ENCODE results near the gene SMG5.

The SMG5 gene

DNA sequence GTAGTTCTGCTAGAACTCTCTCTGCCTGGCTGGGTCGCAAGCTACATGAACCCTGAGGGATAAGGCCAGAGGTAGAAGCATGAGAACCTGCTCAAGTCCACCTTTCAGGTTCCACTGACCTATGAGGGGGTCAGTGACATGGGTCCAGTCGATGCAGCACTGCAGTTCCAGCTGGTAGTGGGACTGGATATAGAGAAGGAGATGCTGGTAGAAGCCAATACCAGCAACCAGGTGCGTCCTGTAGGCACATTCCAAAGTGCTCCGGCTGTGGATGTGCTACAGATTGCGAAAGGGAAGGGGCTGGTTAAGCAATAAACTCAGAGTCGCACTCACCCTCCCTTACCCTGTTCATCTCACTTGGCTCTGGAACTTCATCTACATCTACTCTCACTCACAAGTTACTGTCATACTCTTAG lies 5.7 kb downstream of the SMG5 start:
- DNase-seq, result no peak

DNA sequence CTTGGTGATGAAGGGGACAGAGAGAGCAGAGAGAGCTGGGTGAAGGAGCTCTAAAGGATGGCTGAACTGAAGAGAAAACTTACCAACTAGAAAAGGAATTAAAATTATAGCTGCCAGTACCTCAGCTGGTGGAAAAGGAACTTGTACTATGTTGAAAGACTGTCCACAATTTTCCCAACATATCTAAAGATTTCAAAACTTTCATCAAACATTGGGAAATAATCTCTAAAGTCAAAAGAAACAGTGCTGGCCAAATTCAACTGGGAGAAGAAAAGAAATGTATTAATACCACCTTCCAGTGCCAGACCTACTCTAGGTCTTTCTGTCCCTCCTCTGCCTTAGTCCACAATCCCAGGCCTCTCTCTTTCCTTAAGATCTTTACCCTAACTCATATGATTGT lies 6.1 kb downstream of the SMG5 start:
- no peak for DNase-seq

DNA sequence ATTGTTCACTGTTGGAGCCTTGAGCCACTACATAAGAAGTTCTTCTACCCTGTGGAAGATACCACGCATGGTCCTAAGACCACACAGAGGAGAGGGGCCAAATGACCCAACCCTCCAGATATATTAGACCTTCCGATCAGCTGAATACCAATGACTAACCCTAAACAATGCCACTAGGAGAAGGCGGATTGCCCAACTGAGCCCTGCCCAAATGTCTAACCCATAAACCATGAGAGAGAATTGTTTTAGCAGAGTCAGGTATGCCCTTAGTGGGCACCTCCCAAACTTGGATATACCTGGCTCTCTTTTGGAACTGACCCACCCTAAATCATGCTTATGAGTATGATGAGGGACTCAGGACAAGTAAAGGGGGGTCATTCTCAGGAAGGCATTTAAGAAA lies 12.3 kb downstream of the SMG5 start:
- DNase-seq, result no peak

DNA sequence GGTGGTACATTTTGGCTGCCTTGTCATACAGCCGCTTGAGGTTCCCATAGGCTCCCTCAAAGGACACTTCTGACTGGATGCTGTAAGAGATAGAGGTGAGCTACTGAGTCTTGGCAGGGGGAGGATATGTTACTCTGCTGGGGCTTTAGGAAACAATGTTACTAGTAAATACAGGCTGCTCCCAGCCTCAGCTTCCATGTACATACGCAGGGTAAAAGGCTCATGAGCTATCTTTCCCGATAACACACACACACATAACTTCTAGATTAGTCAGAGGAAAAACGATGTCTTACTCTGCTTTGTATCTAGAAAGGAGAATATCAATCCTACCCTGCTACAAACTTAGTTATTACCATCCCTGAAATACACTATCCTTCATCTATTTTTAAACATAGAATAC lies 14.3 kb downstream of the SMG5 start:
- DNase-seq, result no peak

DNA sequence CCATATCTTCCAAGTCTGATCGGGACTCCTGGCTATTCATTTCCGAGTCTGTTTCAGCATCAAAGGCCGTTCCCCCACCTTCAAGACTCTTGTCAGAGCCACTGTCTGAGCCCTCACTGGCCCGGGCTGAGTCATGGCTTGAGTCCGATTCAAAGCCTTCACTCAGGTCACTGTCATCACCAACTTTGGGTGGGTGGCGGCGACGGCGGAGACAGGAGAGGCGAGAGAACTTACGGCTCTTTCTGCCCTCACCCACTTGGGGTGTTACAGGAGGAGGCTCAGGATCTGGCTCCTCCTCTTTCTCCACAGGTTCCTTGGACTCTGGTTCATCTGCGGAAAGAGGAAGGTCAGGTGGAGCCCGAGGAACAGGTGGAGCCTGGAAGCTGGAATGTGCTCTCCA lies 16.6 kb downstream of the SMG5 start:
- no peak for DNase-seq

DNA sequence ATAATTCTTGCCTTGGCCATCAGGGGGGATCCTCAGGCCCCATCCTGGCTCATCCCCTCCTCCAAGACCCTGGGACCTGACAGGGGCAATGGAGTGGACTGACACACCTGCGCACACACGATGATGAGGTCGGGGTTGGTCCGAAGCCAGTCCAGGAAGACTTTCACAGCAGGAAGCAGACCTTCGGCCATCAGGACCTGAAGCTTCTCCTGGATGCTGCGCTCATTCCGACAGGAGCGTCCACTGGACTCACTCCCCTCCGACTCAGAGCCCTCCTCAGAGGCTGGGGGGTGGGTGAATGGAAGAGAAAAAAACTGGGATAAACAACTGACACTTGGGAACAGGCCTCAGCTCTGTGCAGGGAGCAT lies 19.4 kb downstream of the SMG5 start:
- no peak for DNase-seq

DNA sequence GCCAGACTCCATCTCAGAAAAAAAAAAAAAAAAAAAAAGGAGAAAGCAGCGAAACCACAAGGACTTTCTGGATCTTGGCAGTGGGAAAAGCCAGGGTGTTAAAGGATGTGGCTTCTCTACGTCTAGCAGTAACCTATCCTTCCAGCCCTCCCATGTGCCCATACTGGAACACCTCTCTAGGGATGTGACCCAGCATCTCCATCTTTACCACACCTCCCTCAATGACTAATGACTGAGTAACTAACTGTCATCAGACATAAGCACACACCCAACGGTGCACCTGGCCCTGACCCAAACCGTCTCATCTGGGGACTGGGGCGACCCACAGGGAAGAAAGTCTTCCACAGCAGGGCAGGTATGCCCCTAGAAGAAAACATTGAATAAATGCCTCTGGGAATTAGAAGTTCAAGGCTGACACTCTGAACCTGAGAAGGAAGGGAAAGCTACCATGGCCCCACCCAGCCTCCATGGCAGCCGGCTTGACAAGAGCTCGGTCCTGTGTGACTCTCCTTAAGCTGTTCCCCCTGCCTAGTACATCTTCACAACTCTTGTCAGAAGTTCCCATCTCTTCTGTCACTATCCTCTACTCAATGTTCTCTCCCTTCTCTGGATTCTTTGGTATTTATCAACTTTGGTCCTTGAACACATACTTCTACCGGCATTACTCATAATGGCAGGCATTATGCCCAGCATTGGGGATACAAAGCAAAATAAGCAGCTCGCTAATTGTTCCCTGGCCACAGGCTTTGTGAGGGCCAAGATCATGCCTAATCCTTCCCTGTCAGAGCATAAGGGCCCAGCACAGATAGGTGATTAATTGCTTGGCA lies 20.0 kb downstream of the SMG5 start:
- DNase-seq, result no peak

DNA sequence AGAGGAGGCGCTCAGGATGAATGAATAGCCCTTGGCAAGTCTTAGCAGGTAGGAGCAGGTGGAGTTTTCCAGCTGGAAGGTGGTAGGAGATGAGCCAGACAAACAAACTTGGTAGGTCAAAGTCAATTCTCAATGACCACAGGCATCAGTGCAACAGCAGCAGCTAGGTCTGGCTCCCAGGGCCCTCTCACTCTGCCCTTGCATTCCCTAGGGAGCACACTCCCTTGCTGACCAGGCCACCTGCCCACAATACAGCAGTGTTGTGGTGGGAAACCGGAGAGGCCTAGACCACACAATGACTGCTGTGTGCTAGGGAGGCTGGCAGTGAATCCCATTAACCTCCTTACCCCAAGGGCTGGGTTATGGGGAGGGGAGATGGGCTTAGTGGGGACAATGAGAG lies 21.7 kb downstream of the SMG5 start:
- no peak for DNase-seq

DNA sequence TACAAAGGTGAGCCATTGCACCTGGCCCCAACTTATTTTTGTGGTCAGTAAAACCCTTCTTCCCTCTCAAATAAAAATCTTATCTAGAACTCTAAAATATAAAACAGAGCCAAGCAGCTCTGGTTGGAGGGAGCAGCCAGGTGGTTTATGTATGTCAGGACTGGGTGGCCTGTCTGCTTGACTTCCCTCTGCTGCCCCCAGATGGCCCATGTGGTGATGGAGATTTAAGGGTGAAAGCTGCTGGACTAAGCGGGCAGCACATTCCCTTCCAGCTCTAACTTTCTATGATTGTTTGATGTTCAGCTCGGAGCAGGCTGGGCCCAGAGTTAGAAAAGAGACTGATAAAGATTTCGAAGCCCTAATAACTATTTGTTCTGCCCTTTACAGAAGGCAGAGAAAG lies 22.8 kb downstream of the SMG5 start:
- no peak for DNase-seq

DNA sequence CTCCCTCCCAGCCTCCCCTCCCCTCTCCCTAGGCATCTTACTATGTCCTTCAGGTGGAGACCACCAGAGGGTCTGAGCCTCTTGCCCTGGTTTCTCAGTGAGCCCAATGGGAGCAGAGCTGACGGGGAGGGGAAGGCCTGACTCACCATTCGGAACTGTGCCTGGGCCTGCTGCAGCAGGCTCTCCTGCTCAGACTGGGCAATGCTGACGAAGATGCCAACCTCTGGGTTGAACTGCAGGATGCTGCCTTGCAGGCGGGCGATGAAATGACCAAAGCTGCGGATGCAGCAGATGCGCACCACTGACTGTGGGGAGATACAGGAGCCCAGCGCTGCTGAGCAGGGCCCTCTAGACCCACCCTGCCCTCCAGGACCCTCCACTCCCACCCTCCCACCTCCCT lies 23.8 kb downstream of the SMG5 start:
- DNase-seq, result no peak

DNA sequence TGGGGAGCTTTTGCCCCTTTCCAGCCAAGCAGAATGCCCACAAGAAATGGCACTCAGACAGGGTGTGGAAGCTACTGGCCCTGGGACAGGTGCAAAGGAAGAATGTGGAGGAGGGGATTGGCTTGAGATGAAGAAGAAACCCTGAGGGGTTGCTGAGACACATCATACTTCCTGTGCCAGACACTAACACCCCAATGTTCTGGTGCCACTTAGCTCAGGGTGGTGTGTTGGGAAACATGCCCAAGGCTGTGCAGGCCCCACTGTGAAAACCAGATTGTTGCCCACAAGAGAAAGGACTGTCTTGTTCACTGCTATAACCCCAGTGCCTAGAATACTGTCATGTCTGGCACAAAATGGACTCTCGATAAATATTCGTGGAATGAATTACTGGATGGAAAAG lies 24.9 kb downstream of the SMG5 start:
- DNase-seq, result no peak

DNA sequence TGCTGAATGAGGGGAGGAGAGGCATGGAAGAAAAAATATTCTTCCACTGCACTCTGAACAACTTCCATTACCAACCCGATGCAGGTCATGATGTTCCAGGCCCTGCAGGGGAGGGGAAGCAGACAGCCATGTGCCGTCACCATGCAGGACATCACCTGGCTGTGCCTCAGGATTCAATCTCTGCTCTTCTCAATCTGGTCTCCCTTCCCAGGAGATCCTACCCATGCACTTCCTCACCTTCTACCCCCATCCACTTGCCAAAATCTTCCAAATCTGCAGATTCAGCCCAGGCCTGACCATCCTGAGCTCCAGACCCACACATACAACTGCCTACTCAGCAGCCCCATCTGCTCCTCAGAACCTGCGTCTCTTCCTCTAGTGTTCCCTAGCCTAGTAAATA lies 29.0 kb downstream of the SMG5 start:
- DNase-seq, result no peak

DNA sequence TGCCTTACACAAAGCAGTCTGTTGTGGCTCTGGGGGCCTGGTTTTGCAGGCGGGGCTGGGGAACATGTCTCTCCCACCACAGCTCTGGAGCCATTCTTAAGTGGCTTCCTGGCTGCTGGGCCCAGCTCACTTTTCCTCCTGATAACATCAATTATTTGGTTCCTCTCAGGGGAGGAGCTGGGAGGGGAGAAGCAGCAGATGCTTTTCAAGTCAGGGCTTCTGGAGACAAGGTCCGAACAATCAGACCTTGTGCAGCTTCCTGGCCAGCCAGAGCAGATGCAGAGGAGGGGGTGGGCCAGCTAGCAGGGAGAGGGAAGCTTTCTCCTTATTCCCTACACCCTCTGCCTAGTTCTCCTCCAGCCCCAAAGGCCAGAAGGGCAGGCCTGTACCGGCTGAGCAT lies 31.1 kb downstream of the SMG5 start:
- DNase-seq, result no peak

DNA sequence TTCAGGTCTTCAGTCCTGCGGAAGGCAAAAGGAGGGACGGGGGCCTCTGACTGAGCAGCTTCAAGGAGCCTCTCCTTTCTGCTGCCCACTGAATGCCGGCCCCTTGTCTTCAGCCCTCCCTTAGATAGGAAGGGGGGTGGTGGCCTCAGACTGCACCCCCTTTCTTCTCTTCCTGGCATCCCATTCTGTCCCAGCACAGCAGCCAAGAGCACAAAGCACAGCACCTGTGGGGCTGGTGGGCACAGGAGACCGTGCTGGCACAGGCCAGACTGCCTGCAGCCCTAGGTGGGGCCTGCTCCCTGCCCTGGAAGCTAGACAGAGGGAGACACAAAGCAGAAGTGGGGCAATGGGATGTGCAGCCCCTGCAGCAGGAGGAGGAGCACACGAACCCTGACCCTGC lies 33.0 kb downstream of the SMG5 start:
- DNase-seq, result no peak

DNA sequence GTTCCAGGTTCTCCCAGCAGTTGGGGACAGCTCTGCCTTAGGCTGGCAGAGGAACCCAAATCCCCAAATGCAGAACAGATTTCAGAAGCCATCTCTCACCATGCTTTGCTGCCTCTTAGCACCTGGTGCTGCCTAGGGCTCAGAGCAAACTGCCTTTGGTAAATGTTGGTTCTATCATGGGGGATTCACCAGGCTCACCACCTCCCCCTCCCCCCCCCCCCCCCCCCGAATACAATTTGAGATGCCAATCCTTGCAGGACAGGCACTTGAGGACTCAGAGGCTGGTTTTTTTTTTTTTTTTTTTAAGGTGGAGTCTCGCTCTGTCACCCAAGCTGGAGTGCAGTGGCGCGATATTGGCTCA lies 34.3 kb downstream of the SMG5 start:
- DNase-seq, result no peak

DNA sequence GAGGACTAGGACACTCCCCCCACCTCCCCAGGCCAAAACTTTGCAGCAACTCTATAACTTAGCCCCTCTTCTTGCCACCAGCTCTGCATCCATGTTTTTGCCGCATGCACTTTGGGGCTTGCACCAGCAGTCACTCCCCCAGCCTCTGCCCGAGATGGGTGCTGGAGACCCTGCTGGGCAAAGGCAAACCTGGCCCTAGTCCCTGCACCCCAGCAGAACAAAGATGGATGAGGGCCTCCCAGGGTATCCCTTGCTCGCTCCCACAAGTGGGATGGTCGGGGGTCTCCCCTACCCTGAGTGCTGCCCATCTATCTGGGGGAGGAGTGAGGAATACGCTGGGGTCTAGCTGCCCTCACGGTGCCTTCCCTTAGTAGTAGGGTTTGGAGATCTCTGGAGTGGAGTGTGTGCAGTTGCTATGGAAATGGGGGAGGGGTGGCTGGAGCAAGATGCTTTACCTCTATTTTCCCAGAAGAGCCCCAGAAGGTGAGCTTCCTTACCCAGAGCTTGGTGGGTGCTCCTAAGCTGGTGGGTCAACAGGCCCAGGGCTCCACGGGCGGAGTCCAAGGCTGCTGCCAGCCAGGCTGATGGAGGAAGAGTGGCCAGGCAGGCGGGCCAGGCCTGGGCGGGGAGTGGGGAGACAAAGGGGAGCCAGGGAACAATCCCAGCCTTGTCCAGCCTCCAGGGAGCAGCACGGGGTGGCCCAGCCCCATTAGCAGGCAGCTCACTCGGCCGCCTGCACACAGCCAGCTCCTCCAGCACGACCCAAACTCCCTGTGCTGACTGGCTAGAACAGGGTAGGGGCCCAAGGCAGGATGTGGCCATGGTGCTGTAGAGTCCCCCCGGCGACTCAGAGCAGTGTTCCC lies 34.9 kb downstream of the SMG5 start, which contains the start of gene PAQR6:
Gene PAQR6 (minus strand): TSS at position 597 of the 863 bp plus-strand sequence. CDS start 1,325 bp downstream, outside the sequence.
- DNase-seq, result peak; percentile 65

DNA sequence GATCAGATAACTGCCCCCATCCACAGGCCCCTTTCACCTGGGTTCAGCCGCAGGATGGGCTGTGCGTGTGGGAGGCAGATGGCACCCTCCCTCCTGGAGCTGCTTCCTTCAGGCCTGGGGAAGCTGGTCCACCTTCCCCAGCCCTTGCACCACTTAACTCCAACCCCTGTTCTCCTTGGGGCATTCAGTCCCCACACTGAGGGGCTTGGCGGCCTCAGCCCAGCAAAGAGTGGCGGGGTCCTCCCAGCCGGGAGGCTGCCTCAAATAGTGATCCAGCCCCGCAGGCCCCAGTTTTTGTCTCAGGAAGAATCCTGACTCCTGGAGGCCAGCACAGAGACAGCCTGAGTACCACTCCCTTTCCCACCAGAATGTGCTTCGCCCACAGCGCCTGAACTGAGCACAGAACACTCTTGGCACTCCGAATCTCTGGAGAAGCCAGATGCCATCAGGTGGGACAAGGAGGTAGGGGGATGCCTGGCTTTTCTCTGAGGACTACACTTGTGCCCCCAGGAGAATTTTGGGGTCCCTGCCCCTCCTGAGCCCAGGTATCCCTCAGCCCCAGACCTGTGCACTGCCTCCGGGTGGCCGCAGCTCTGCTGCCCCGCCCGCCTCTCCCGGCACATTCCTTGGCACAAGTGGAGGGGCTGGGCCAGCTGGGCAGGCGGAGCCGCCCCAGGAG lies 35.7 kb downstream of the SMG5 start:
- DNase-seq, result peak; percentile 62

DNA sequence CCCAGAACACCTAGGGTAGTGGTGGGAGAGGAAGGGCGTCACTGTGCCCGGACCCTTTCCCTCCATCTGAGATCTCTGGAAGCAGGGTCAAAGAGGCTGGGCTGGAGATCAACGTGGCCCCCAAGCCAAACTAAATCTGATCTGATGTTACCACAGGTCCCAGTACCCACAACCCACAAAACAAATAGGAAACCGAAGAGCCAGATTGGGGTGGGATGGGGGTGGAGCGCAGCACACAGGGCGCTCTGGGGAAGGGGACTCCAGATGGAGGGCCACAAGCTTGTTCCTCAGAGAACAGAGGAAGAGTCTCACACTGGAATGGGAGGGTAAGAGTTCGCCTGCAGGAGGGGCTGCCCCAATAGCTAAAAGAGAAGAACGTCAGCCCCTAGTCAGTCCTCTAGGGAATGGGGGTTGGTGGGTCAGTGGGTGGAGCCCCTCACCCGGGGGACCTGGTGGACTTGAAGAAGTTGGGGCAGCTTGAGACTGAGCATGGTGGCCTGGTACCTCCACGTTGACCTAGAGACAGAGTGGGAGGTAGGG lies 36.3 kb downstream of the SMG5 start:
- DNase-seq, result peak; percentile 63

DNA sequence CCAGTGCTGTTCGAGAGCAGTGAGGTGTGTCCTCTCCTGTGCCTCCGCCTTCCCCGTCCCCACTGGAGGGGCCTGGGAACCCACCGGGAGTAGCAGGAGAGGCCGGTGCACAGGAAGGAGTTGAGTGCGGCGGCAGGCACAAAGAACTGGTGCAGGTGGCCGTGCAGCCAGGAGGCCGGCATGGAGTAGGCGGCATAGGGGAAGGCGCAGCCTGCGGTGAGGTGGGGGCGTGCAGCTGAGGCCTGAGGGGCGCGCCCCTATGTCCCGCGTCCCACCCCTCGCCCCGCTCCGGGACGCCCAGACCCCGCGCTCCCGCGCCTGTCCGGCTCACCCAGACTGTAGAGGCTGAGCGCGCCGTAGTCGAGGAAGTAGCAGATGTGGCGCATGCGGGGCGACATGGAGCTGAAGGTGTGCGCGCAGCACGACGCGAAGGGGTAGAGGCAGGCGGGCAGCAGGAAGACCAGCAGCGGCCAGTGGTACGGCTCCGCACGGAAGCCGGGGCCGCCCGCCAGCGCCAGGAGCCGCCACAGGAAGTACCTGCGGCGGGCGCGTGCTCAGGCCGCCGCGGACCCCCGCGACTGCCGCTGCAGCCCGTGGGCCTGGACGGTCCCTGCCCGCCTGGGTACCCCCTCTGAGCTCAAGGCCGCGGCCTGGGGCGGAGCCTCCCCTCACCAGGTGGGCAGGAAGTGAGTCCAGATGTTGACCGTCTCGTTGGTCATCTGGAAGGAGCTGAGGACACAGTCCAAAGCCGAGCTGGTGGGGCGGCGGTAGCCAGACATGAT lies 37.0 kb downstream of the SMG5 start:
- DNase-seq, result peak; percentile 82

DNA sequence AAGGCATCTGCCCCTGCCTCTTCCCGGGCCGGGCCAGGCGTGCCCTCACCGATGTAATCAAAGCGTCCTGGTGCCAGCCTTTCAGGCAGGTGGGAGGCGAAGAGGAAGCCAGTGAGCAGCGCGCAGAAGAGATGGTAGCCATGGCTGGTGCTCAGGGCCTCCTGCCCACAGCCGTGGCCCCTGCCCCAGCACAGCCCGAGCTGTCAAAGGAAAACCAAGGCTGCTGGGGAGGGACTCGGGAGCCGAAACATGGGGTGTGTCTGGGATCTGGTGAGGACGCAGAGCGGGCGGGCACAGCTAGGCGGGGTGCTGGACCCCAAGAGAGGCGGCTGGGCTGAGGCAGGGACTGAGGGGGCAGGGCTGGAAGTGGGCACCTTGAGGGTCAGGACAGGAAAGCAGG lies 37.9 kb downstream of the SMG5 start:
- no peak for DNase-seq

DNA sequence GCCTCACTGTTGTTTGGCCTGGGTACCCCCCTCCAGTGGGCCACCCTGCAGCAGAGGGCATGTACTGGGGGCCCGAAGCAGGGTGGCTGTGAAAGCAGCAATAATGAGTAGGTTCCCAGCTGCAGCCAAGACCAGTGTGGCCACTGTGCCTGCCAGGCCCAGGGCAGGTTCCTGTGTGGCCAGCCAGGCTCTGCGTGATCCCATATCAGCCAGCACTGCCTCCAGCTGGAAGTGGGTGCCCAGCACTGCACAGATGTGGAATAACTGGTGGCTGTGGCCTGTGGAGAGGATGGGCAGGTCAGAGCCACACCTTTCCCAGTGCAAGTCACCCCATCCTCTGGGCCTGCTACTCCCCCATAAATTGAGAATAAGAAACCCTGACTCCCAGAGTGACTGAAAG lies 38.5 kb downstream of the SMG5 start:
- DNase-seq, result no peak

DNA sequence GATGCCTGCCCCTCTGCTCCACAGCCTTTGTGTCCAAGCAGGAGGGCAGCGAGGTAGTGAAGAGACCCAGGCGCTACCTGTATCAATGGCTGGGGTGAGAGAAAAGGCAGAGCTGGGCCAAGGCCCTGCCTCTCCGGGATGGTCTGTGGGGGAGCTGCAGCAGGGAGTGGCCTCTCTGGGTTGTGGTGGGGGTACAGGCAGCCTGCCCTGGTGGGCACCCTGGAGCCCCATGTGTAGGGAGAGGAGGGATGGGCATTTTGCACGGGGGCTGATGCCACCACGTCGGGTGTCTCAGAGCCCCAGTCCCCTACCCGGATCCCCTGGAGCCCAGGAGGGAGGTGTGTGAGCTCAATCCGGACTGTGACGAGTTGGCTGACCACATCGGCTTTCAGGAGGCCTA lies 39.9 kb downstream of the SMG5 start:
- DNase-seq, result no peak

DNA sequence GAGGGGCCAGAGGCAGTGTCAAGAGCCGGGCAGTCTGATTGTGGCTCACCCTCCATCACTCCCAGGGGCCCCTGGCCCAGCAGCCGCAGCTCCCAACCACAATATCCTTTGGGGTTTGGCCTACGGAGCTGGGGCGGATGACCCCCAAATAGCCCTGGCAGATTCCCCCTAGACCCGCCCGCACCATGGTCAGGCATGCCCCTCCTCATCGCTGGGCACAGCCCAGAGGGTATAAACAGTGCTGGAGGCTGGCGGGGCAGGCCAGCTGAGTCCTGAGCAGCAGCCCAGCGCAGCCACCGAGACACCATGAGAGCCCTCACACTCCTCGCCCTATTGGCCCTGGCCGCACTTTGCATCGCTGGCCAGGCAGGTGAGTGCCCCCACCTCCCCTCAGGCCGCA lies 40.7 kb downstream of the SMG5 start, which contains the start of gene BGLAP:
Gene BGLAP (plus strand): TSS at position 259 of the 400 bp plus-strand sequence. CDS start 48 bp downstream, at position 307.
- no peak for DNase-seq
